K562 (cell line): ENCODE measurements around the gene AK5. TPM values are rescaled to one million over a fixed set of nuclear protein-coding genes. Genes with fewer than 3 reads are reported as not detected.

Experiments used
- polyA plus RNA-seq, 8 experiments: library from polyadenylated mRNA; depleted of rRNA in 4 of 8; stranded (reverse) in 5 of 8; unstranded in 3 of 8; fragments of >200 nt; fragmentation: Nextera tagmentation in 2 of 8; fragmentation: Illumina TruSeq in 1 of 8; extraction: Ambion mirVana in 2 of 8; extraction: Trizol in 1 of 8; gene quantifications; 2 replicates each; pipeline versions ENCODE4 v1.2.1 to v1.2.3, GENCODE V29; 2011 to 2014; ENCODE audit warnings: inconsistent platforms in 1 of 8, missing spikeins in 1 of 8
- small RNA-seq: library from RNA; depleted of rRNA; stranded (forward); fragments of <200 nt; gene quantifications from one replicate; pipeline ENCODE3, GENCODE V24; 2014
- total RNA-seq, 7 experiments: library from RNA; depleted of rRNA in 6 of 7; stranded (reverse); fragments of >200 nt in 6 of 7; fragmentation: Illumina TruSeq in 2 of 7; extraction: Trizol in 2 of 7; gene quantifications; 2 replicates each; pipeline versions ENCODE4 v1.2.1 to v1.2.3, GENCODE V29; 2011 to 2021; ENCODE audit warnings: low replicate concordance in 1 of 7

Gene AK5
- total and polyA plus RNA-seq, 9 of the 15 experiments (the other 6 are each of a cell fraction or from before 2014, with no cell fraction given): 0.06 TPM; not detected in 8

Small RNA genes within 50 kb of the gene (small RNA-seq; reads per million reads assigned to genes)
- not detected for gene RNU7-8P

Other genes starting within 250 kb of the AK5 start
- gene PIGK, start 62.6 kb upstream of the AK5 start, total RNA-seq (2014; rRNA removed): 11.5 and 15.7 TPM in 2 replicates
- gene PIGK, start 62.6 kb upstream of the AK5 start, total RNA-seq (2014; rRNA removed; fragmentation: Illumina TruSeq; extraction: Trizol): 30.6 and 35.8 TPM in 2 replicates
- 27.8 and 29.9 TPM in 2 replicates for gene PIGK, start 62.6 kb upstream of the AK5 start, total RNA-seq (2015; rRNA removed; fragmentation: Illumina TruSeq; extraction: Trizol)
- gene PIGK, start 62.6 kb upstream of the AK5 start, total RNA-seq (2021): 22.3 and 28.3 TPM in 2 replicates
- gene PIGK, start 62.6 kb upstream of the AK5 start, polyA plus RNA-seq (2011; rRNA removed): 22.7 and 31.9 TPM in 2 replicates
- gene PIGK, start 62.6 kb upstream of the AK5 start, polyA plus RNA-seq (2014; fragmentation: Illumina TruSeq; extraction: Trizol): 24.5 and 26.8 TPM in 2 replicates
- gene PIGK, start 62.6 kb upstream of the AK5 start, polyA plus RNA-seq (2014; fragmentation: Nextera tagmentation; extraction: Ambion mirVana): 10 to 100 TPM; 52.0 to 59.5 TPM
- 18.8 and 20.4 TPM in 2 replicates for gene PIGK, start 62.6 kb upstream of the AK5 start, polyA plus RNA-seq (2014; rRNA removed)